Psoas muscle (tissue), 8 donors: ENCODE data around the gene TMEM250. TPM values are rescaled to one million over a fixed set of nuclear protein-coding genes. Genes with fewer than 3 reads are reported as not detected.
A peak's percentile ranks its signal among the peaks of the same experiment; 100 is the strongest.

ENCODE experiments used
- ATAC-seq, 4 donors: fragments of 200-7000 bp; cut with Tn5 transposase; one replicate each; pipeline ENCODE4 v1.9.1; 2020; ENCODE audit warnings: moderate library complexity in 3 of 4, mild to moderate bottlenecking in 2 of 4
- DNase-seq, 2 donors: peaks; one replicate each; pipeline ENCODE4 v3.0.0-alpha.2; 2020
- H3K27ac ChIP-seq: fragments of 200-600 bp; one replicate; pipeline ENCODE4 v1.8.0; 2022
- H3K27me3 ChIP-seq, 3 donors: fragments of 200-600 bp in 1 of 3; one replicate each; pipeline versions ENCODE4 v1.6.1 to v1.8.0; 2013 to 2022; ENCODE audit warnings: low read length in 2 of 3, mild to moderate bottlenecking in 2 of 3, moderate library complexity in 1 of 3; ENCODE audit not compliant: insufficient read depth in 3 of 3
- H3K36me3 ChIP-seq, 2 donors: fragments of 200-600 bp in 1 of 2; one replicate each; pipeline versions ENCODE4 v1.6.1 to v1.8.0; 2013 to 2022; ENCODE audit warnings: low read depth in 1 of 2, mild to moderate bottlenecking in 1 of 2, moderate library complexity in 1 of 2; ENCODE audit not compliant: insufficient read depth in 1 of 2
- H3K4me1 ChIP-seq: fragments of 200-600 bp; one replicate; pipeline ENCODE4 v1.8.0; 2022
- H3K4me3 ChIP-seq: fragments of 200-600 bp; one replicate; pipeline ENCODE4 v1.8.0; 2022; ENCODE audit warnings: mild to moderate bottlenecking
- H3K9me3 ChIP-seq: fragments of 200-600 bp; one replicate; pipeline ENCODE4 v1.8.0; 2022
- CTCF ChIP-seq: fragments of 200-600 bp; IDR thresholded peaks from one replicate; pipeline ENCODE4 v1.8.0; 2022; ENCODE audit warnings: antibody characterized with exemption
- WGBS, 3 donors: extraction: QIAGEN DNeasy Blood & Tissue Kit; methylation state at CpG; one replicate each; pipeline versions ENCODE4 v1.1.6 to v1.1.7; 2013; 5-methylcytosine and 5-hydroxymethylcytosine counted together
- intact Hi-C, 2 donors: fragments of 100-400 bp; cut with DNase I; formaldehyde crosslinking; loops; one replicate each; pipeline versions ENCODE4 v1.11.0 to v1.14.2; 2022
- polyA plus RNA-seq, 3 donors: library from polyadenylated mRNA; stranded (reverse); fragments of 200-250 nt; gene quantifications; one replicate each; pipeline ENCODE4 v1.2.3, GENCODE V29; 2013
- total RNA-seq, 4 donors: library from RNA; stranded (reverse); fragmentation: NEBNext Ultra II Directional in 2 of 4; extraction: Animal tissue kit (Norgen Biotek cat#: 25700) in 2 of 4; gene quantifications; one replicate each; pipeline versions ENCODE4 v1.2.1 to v1.2.4, GENCODE V29; 2021 to 2023
- donor health status: healthy with polysubstance abuse.
- donor health status: DM: no; HTN: no; CAD: no; lungs with moderate emphysema.
- donor health status: Bipolar disorder and iron deficiency.
- donor health status: healthy.
- donor health status: DM: yes; HTN: yes; CAD: no.
- donor health status: DM: no; HTN: no; CAD: no.
- donor health status: DM: no; HTN: no; CAD: no.
- donor health status: DM: yes; HTN: yes; CAD: no.

Gene TMEM250
- total and polyA plus RNA-seq, 7 donors = 17.3 to 49.5 (median 27.8) TPM

DNA sequence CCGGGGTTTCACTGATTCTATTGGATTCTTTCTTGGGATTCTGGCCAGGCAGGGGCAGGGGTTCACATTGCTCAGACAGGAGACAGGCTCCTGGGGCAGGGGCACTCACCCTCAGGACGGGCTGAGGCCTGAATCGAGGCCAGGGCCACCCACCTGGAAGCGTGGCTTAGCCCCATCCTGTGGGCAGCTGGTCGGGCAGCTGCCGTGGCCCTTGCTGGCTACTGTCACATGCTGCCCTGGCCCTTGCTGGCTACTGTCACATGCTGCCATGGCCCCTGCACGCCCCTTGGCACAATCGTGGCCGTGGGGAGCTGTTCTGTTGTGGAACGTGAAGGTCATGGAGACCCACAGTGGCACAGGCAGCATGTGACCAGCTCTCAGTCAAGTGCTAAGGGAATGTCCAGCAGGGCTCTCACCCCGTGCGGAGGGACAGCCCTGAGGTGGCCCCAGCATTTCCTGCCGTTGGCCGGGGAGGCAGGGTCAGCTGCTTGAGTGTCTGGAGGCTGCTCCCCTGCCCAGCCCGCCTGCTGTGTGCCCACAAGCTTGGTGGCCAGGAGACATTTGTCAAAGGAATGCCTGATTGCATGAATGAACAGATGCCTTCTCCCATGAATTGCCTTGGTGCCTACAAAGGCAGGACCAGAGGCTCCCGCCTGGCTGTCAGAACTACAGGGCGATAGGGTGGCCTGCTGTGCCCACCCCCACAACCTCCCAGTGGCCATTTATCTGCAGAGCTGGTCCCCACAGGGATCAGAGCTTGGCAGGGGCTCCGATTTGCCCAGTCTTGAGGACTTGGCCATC is 16.9 kb upstream of the TMEM250 start:
- H3K27me3 ChIP-seq = peaks cover 0 to 73% (median 23%) of the 10 kb centered on the region in 3 donors
- DNase-seq (no peak), ATAC-seq (no peak)
- H3K27ac ChIP-seq = no peak overlapping the region
- 27 to 37% (median 31%) methylated on average over 18 of the region's 18 CpGs for WGBS, 3 donors
- H3K9me3 ChIP-seq = no peaks in the 10 kb centered on the region
- TF ChIP-seq CTCF = no peak
- intact Hi-C loops = no loop called here
- H3K36me3 ChIP-seq = no peaks in the 10 kb centered on the region
- no peak overlapping the region for H3K4me3 ChIP-seq
- H3K4me1 ChIP-seq = peaks cover 5% of the 10 kb centered on the region

DNA sequence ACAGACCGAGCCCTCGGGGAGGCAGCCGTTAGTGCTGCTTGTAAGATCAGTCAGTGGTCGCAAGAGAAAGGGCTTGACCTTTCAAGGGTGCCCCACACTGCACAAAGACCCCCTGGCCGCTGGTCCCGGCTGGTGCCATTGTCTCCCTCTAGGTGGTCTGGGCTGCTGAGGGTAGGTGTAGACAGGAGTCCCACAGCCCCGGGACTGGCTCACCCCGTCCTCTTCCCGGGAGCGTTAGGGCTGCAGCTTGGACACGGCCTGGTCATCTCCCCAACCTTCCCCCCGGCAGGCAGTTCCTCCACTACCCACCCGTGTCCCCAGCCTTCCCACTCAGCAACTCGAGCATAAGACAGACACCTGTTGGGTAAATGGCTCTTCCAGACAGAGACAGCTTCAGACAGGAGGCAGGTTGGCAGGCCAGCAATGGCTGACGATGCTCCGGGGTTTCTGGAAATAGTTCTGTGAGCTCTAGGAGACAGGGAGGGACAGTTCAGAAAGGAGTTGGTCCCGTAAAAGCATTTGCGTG is 15.3 kb upstream of the TMEM250 start:
- no peaks in the 10 kb centered on the region for H3K9me3 ChIP-seq
- intact Hi-C loops = no loop called here
- 14 to 19% (median 15%) methylated on average over 18 of the region's 18 CpGs for WGBS, 3 donors
- peaks cover 5% of the 10 kb centered on the region for H3K4me1 ChIP-seq
- no peak for TF ChIP-seq CTCF
- ATAC-seq = no peak
- H3K27me3 ChIP-seq = peaks cover 0 to 86% (median 26%) of the 10 kb centered on the region in 3 donors
- H3K27ac ChIP-seq = no peak overlapping the region
- H3K36me3 ChIP-seq = no peaks in the 10 kb centered on the region
- no peak for DNase-seq
- H3K4me3 ChIP-seq = no peak overlapping the region

DNA sequence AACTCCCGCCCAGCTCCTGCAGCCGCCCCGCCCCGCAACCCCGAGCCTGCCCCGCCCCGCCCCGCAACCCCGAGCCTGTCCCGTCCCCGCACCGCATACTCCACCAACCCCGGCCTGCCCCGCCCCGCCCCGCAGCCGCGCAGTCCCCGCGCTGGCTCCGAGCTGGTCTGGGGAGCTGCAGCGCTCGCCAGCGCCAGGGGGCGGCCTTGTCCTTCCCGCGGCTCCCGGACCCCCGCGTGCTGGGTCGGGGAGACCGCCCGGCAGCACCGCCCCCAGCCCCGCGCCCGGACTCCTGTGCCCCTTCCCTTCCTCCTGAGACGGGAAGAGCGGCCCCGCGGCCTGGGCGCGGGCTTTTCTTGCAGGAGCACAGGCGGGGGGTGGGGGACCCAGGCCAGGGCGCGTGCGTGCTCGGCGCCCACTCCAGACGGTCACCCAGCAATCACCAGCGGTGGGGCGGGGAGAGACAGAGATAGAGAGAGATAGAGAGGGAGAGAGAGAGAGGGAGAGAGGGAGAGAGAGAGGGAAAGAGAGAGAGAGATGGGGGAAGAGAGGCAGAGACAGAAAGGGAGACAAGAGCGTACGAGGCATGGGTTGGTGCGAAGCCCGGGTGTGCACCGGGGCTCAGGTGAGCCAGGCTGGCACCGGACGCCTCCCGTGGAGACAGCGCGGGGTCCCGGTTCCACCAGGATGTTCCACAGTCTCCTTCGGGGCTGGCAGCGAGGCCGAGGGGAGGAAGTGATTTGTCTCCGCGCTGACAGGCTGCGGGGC is 14.7 kb upstream of the TMEM250 start:
- Histone ChIP-seq H3K27me3 (peaks cover 0 to 88% (median 29%) of the 10 kb centered on the region in 3 donors), H3K36me3 (no peaks in the 10 kb centered on the region), H3K9me3 (no peaks in the 10 kb centered on the region), H3K4me1 (peaks cover 5% of the 10 kb centered on the region), H3K27ac (no peak overlapping the region), H3K4me3 (peak overlapping the region; percentile 51)
- DNase-seq = peak in 1 of 2 donors; percentile 57
- peak in 3 of 4 donors; percentile 21 to 61 (median 59) for ATAC-seq
- TF ChIP-seq CTCF = no peak
- WGBS, 3 donors = 1 to 4% (median 3%) methylated on average over 36 to 69 of the region's 69 CpGs
- intact Hi-C loops = no loop called here

GRCh38 chr9:136132512-136133050 is 13.9 kb upstream of the TMEM250 start:
- Histone ChIP-seq H3K4me1 (peaks cover 5% of the 10 kb centered on the region), H3K4me3 (peak overlapping the region; percentile 38), H3K9me3 (no peaks in the 10 kb centered on the region), H3K27ac (no peak overlapping the region), H3K36me3 (no peaks in the 10 kb centered on the region), H3K27me3 (peaks cover 0 to 83% (median 28%) of the 10 kb centered on the region in 3 donors)
- DNase-seq = no peak
- ATAC-seq = no peak
- intact Hi-C loops = no loop called here
- no peak for TF ChIP-seq CTCF
- WGBS, 3 donors = 9 to 11% (median 10%) methylated on average over 31 to 52 of the region's 52 CpGs
